ENCODE measurements around the gene TOGARAM2.

DNA sequence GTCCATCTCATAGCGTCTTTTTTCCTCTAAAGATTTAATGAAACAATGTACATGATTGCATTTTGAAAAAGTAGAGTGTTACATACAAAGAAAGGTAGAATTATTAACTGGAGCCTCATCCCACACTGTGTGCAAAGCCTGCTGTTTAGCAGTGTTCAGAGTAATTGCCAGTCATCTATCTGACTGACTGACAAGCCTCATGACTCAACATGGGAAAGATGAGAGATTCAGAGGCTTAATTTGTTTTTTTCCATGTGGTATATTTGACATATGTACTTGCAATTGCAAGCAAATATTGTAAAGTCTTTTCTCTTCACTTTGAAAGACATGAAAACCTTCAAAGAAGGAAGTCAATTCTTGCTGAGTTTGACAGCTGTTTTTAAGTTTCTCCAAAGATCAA lies 78.5 kb downstream of the TOGARAM2 start:
- no peak for TF ChIP-seq EP300 (IDR thresholded peaks at IDR 0.05)
- TF ChIP-seq, protein P1, sequence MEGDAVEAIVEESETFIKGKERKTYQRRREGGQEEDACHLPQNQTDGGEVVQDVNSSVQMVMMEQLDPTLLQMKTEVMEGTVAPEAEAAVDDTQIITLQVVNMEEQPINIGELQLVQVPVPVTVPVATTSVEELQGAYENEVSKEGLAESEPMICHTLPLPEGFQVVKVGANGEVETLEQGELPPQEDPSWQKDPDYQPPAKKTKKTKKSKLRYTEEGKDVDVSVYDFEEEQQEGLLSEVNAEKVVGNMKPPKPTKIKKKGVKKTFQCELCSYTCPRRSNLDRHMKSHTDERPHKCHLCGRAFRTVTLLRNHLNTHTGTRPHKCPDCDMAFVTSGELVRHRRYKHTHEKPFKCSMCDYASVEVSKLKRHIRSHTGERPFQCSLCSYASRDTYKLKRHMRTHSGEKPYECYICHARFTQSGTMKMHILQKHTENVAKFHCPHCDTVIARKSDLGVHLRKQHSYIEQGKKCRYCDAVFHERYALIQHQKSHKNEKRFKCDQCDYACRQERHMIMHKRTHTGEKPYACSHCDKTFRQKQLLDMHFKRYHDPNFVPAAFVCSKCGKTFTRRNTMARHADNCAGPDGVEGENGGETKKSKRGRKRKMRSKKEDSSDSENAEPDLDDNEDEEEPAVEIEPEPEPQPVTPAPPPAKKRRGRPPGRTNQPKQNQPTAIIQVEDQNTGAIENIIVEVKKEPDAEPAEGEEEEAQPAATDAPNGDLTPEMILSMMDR (IDR thresholded peaks at IDR 0.05): no peak
